ENCODE measurements around the gene B3GAT1. TPM values are rescaled to one million over a fixed set of nuclear protein-coding genes. Genes with fewer than 3 reads are reported as not detected.

B3GAT1 gene
- total RNA-seq, 2 experiments from 2014 or later: 0.14 to 0.22 TPM

GRCh38 chr11:134371436-134372185 lies 40.4 kb downstream of the B3GAT1 start:
- Histone ChIP-seq H3K36me3 (ENCODE audit: insufficient read depth, low read length) (no peaks in the 10 kb centered on the region), H3K27ac (ENCODE audit: low read depth in 1 of 2, low read length in 2 of 2) (no peak overlapping the region), H3K4me1 (ENCODE audit: insufficient read depth, low read length) (no peaks in the 10 kb centered on the region), H3K9me3 (ENCODE audit: control insufficient read depth in 1 of 2, insufficient read depth in 1 of 2, low read length in 2 of 2) (no peaks in the 10 kb centered on the region), H3K27me3 (ENCODE audit: control insufficient read depth in 1 of 2, insufficient read depth in 2 of 2, low read length in 2 of 2) (no peaks in the 10 kb centered on the region), H3K4me3 (ENCODE audit: low read length) (no peak overlapping the region)
- H3K36me3 Mint-ChIP-seq (ENCODE audit: low read depth): no peaks in the 10 kb centered on the region
- no peak for DNase-seq
- H3K4me1 Mint-ChIP-seq (ENCODE audit: low read depth): no peaks in the 10 kb centered on the region
- ChIA-PET CTCF (no interaction called here), POLR2A (no interaction called here)
- ATAC-seq (ENCODE audit: poor library complexity): no peak
- no peak overlapping the region for H3K4me3 Mint-ChIP-seq
- no peaks in the 10 kb centered on the region for H3K27me3 Mint-ChIP-seq
- H3K9me3 Mint-ChIP-seq: no peaks in the 10 kb centered on the region
- TF ChIP-seq CTCF (IDR thresholded peaks at IDR 0.05): no peak
- intact Hi-C loops (cut with DNase I, micrococcal nuclease): no loop called here
- H3K27ac Mint-ChIP-seq: no peak overlapping the region

GRCh38 chr11:134370526-134371435 lies 41.3 kb downstream of the B3GAT1 start:
- ChIA-PET POLR2A (no interaction called here), CTCF (no interaction called here)
- Histone ChIP-seq H3K4me3 (ENCODE audit: low read length) (no peak overlapping the region), H3K36me3 (ENCODE audit: insufficient read depth, low read length) (no peaks in the 10 kb centered on the region), H3K27ac (ENCODE audit: low read depth in 1 of 2, low read length in 2 of 2) (no peak overlapping the region), H3K4me1 (ENCODE audit: insufficient read depth, low read length) (no peaks in the 10 kb centered on the region), H3K27me3 (ENCODE audit: control insufficient read depth in 1 of 2, insufficient read depth in 2 of 2, low read length in 2 of 2) (no peaks in the 10 kb centered on the region), H3K9me3 (ENCODE audit: control insufficient read depth in 1 of 2, insufficient read depth in 1 of 2, low read length in 2 of 2) (no peaks in the 10 kb centered on the region)
- ATAC-seq (ENCODE audit: poor library complexity) (no peak), DNase-seq (no peak)
- intact Hi-C loops (cut with DNase I, micrococcal nuclease): no loop called here
- H3K27ac Mint-ChIP-seq: no peak overlapping the region
- H3K4me1 Mint-ChIP-seq (ENCODE audit: low read depth): no peaks in the 10 kb centered on the region
- no peaks in the 10 kb centered on the region for H3K36me3 Mint-ChIP-seq (ENCODE audit: low read depth)
- no peaks in the 10 kb centered on the region for H3K9me3 Mint-ChIP-seq
- no peak for TF ChIP-seq CTCF (IDR thresholded peaks at IDR 0.05)
- H3K27me3 Mint-ChIP-seq: no peaks in the 10 kb centered on the region
- no peak overlapping the region for H3K4me3 Mint-ChIP-seq

- Histone ChIP-seq H3K4me1 (ENCODE audit: insufficient read depth, low read length) (no peaks in the 10 kb centered on the region), H3K27me3 (ENCODE audit: control insufficient read depth in 1 of 2, insufficient read depth in 2 of 2, low read length in 2 of 2) (no peaks in the 10 kb centered on the region), H3K9me3 (ENCODE audit: control insufficient read depth in 1 of 2, insufficient read depth in 1 of 2, low read length in 2 of 2) (no peaks in the 10 kb centered on the region), H3K4me3 (ENCODE audit: low read length) (no peak overlapping the region), H3K27ac (ENCODE audit: low read depth in 1 of 2, low read length in 2 of 2) (no peak overlapping the region), H3K36me3 (ENCODE audit: insufficient read depth, low read length) (no peaks in the 10 kb centered on the region)
- Mint-ChIP-seq H3K27ac (no peak overlapping the region), H3K9me3 (no peaks in the 10 kb centered on the region), H3K27me3 (no peaks in the 10 kb centered on the region), H3K4me1 (ENCODE audit: low read depth) (no peaks in the 10 kb centered on the region), H3K4me3 (no peak overlapping the region), H3K36me3 (ENCODE audit: low read depth) (no peaks in the 10 kb centered on the region)
- intact Hi-C loops (cut with DNase I, micrococcal nuclease): no loop called here
- no peak for DNase-seq
- no peak for TF ChIP-seq CTCF (IDR thresholded peaks at IDR 0.05)
- no peak for ATAC-seq (ENCODE audit: poor library complexity)
- POLR2A ChIA-PET: no interaction called here
- CTCF ChIA-PET: no interaction called here
Observed at GRCh38 chr11:134369656-134370525, 42.2 kb downstream of the B3GAT1 start.
